GM21367 (cell line): ENCODE results near the gene LCN15.
A peak's percentile ranks its signal among the peaks of the same experiment; 100 is the strongest.

Experiments
- ATAC-seq: cut with Tn5 transposase; IDR thresholded peaks from one replicate; pipeline ENCODE4 v1.9.1; 2021; ENCODE audit not compliant: unreplicated experiment

LCN15 gene

GRCh38 chr9:136741883-136742571 lies 22.3 kb downstream of the LCN15 start:
- ATAC-seq, result no peak

- no peak for ATAC-seq
Observed at GRCh38 chr9:136740971-136741882, 23.1 kb downstream of the LCN15 start.

- ATAC-seq, result no peak
Observed at GRCh38 chr9:136740491-136740890, 23.8 kb downstream of the LCN15 start.

GRCh38 chr9:136740069-136740468 lies 24.2 kb downstream of the LCN15 start:
- no peak for ATAC-seq

GRCh38 chr9:136739509-136739908 lies 24.8 kb downstream of the LCN15 start:
- ATAC-seq, result no peak

GRCh38 chr9:136738960-136739359 lies 25.4 kb downstream of the LCN15 start:
- ATAC-seq, result no peak

- no peak for ATAC-seq
Observed at GRCh38 chr9:136735812-136736480, 28.4 kb downstream of the LCN15 start.

GRCh38 chr9:136734837-136735496 lies 29.4 kb downstream of the LCN15 start:
- ATAC-seq, result no peak

- ATAC-seq, result no peak
Observed at GRCh38 chr9:136733611-136734010, 30.7 kb downstream of the LCN15 start.

GRCh38 chr9:136732444-136733178 lies 31.7 kb downstream of the LCN15 start:
- ATAC-seq, result no peak

- ATAC-seq, result no peak
Observed at GRCh38 chr9:136729926-136730325, 34.4 kb downstream of the LCN15 start.

GRCh38 chr9:136729144-136729543 lies 35.2 kb downstream of the LCN15 start:
- no peak for ATAC-seq

- peak; percentile 8 for ATAC-seq
Observed at GRCh38 chr9:136728548-136729123, 35.7 kb downstream of the LCN15 start.

GRCh38 chr9:136728080-136728547 lies 36.2 kb downstream of the LCN15 start:
- ATAC-seq, result peak; percentile 46

- no peak for ATAC-seq
Observed at GRCh38 chr9:136726631-136727191, 37.6 kb downstream of the LCN15 start.

GRCh38 chr9:136726118-136726517 lies 38.2 kb downstream of the LCN15 start:
- no peak for ATAC-seq

- no peak for ATAC-seq
Observed at GRCh38 chr9:136725612-136726011, 38.7 kb downstream of the LCN15 start.

- no peak for ATAC-seq
Observed at GRCh38 chr9:136724772-136725171, 39.5 kb downstream of the LCN15 start.

GRCh38 chr9:136723989-136724388 lies 40.3 kb downstream of the LCN15 start:
- no peak for ATAC-seq
